Adrenal gland (tissue), 12 donors: Measurements from ENCODE around the gene PSMG3. TPM values are rescaled to one million over a fixed set of nuclear protein-coding genes. Genes with fewer than 3 reads are reported as not detected.

Experiments
- DNase-seq, 7 donors: peaks; one replicate each; pipeline ENCODE4 v3.0.0-alpha.2; 2019 to 2020
- H3K27ac ChIP-seq, 5 donors: fragments of 200-600 bp; sonication (generic) in 4 of 5; 1 replicate in 3 of 5; 2 replicates in 2 of 5; pipeline versions ENCODE4 v1.5.1 to v1.8.0; 2016 to 2020; ENCODE audit warnings: mild to moderate bottlenecking in 1 of 5
- H3K27me3 ChIP-seq: fragments of 200-600 bp; 2 replicates; pipeline ENCODE4 v1.8.0; 2021
- H3K36me3 ChIP-seq, 2 donors: fragments of 200-600 bp; replicated peaks in 1 of 2; 1 replicate in 1 of 2; 2 replicates in 1 of 2; pipeline versions ENCODE4 v1.5.1 to v1.8.0; 2018 to 2022
- H3K4me1 ChIP-seq, 2 donors: fragments of 200-600 bp; replicated peaks in 1 of 2; 1 replicate in 1 of 2; 2 replicates in 1 of 2; pipeline versions ENCODE4 v1.5.1 to v1.8.0; 2018 to 2021
- H3K4me3 ChIP-seq, 4 donors: fragments of 200-600 bp; sonication (generic) in 3 of 4; one replicate each; pipeline ENCODE4 v1.5.1; 2016 to 2018
- H3K9me3 ChIP-seq, 3 donors: fragments of 200-600 bp; sonication (generic) in 1 of 3; replicated peaks in 1 of 3; 1 replicate in 2 of 3; 2 replicates in 1 of 3; pipeline versions ENCODE4 v1.5.1 to v1.8.0; 2016 to 2021
- POLR2A ChIP-seq, 2 donors: fragments of 450-650 bp; IDR thresholded peaks; one replicate each; pipeline ENCODE4 v1.6.1; 2017; ENCODE audit warnings: antibody characterized with exemption in 2 of 2, mild to moderate bottlenecking in 2 of 2, moderate library complexity in 1 of 2
- WGBS, 4 donors: extraction: QIAGEN DNeasy Blood & Tissue Kit in 2 of 4; methylation state at CpG; one replicate each; pipeline versions ENCODE4 v1.1.5 to v1.1.7; 2013 to 2017; 5-methylcytosine and 5-hydroxymethylcytosine counted together
- intact Hi-C, 2 donors: fragments of 100-400 bp; cut with DNase I; formaldehyde crosslinking; loops; one replicate each; pipeline versions ENCODE4 v1.14.1 to v1.15.0; 2022 to 2023
- polyA plus RNA-seq, 3 donors: library from polyadenylated mRNA; stranded (reverse); fragments of 200-250 nt in 2 of 3; fragments of 350-450 nt in 1 of 3; fragmentation: Illumina TruSeq in 1 of 3; extraction: RNeasy Lipid Tissue Mini Kit (QIAGEN cat#74804) in 1 of 3; gene quantifications; one replicate each; pipeline ENCODE4 v1.2.3, GENCODE V29; 2013 to 2014
- total RNA-seq, 9 donors: library from RNA; depleted of rRNA in 4 of 9; stranded (reverse); fragments of >200 nt in 4 of 9; fragments of 120-200 nt in 1 of 9; fragmentation: NEBNext Ultra II Directional in 1 of 9; extraction: Animal tissue kit (Norgen Biotek cat#: 25700) in 1 of 9; gene quantifications; one replicate each; pipeline versions ENCODE4 v1.1.0 to v1.2.4, GENCODE V29; 2013 to 2023
- TF ChIP-seq, protein P1 (sequence below), 6 experiments: fragments of 450-650 bp in 4 of 6; fragments of 200-600 bp in 2 of 6; sonication (generic) in 1 of 6; IDR thresholded peaks; 1 replicate in 5 of 6; 2 replicates in 1 of 6; pipeline versions ENCODE4 v1.5.1 to v1.8.0; 2016 to 2021; ENCODE audit warnings: antibody characterized with exemption in 6 of 6, mild to moderate bottlenecking in 2 of 6, moderate library complexity in 1 of 6
- donor health status: healthy with polysubstance abuse.
- donor health status: Bipolar disorder and iron deficiency.
- donor health status: DM: yes; HTN: yes; CAD: no.
- donor health status: DM: no; HTN: no; CAD: no.
- donor health status: DM: no; HTN: no; CAD: no.
- donor health status: DM: yes; HTN: yes; CAD: no.

Gene PSMG3
- total and polyA plus RNA-seq, 12 donors: 17.3 to 82.7 (median 34.8) TPM

GRCh38 chr7:1544896-1545416 is 24.9 kb downstream of the PSMG3 start:
- Histone ChIP-seq H3K4me3 (no peak overlapping the region), H3K27ac (no peak overlapping the region), H3K9me3 (no peaks in the 10 kb centered on the region), H3K4me1 (no peaks in the 10 kb centered on the region), H3K36me3 (peaks cover 0 to 23% of the 10 kb centered on the region in 2 donors), H3K27me3 (no peaks in the 10 kb centered on the region)
- intact Hi-C loops: no loop called here
- TF ChIP-seq POLR2A (IDR thresholded peaks at IDR 0.05): no peak
- TF ChIP-seq, protein P1, sequence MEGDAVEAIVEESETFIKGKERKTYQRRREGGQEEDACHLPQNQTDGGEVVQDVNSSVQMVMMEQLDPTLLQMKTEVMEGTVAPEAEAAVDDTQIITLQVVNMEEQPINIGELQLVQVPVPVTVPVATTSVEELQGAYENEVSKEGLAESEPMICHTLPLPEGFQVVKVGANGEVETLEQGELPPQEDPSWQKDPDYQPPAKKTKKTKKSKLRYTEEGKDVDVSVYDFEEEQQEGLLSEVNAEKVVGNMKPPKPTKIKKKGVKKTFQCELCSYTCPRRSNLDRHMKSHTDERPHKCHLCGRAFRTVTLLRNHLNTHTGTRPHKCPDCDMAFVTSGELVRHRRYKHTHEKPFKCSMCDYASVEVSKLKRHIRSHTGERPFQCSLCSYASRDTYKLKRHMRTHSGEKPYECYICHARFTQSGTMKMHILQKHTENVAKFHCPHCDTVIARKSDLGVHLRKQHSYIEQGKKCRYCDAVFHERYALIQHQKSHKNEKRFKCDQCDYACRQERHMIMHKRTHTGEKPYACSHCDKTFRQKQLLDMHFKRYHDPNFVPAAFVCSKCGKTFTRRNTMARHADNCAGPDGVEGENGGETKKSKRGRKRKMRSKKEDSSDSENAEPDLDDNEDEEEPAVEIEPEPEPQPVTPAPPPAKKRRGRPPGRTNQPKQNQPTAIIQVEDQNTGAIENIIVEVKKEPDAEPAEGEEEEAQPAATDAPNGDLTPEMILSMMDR (IDR thresholded peaks at IDR 0.05): no peak
- WGBS, 4 donors: 63 to 76% (median 68%) methylated on average over 4 to 16 of the region's 16 CpGs
- peak in 1 of 7 donors; percentile 33 for DNase-seq

DNA sequence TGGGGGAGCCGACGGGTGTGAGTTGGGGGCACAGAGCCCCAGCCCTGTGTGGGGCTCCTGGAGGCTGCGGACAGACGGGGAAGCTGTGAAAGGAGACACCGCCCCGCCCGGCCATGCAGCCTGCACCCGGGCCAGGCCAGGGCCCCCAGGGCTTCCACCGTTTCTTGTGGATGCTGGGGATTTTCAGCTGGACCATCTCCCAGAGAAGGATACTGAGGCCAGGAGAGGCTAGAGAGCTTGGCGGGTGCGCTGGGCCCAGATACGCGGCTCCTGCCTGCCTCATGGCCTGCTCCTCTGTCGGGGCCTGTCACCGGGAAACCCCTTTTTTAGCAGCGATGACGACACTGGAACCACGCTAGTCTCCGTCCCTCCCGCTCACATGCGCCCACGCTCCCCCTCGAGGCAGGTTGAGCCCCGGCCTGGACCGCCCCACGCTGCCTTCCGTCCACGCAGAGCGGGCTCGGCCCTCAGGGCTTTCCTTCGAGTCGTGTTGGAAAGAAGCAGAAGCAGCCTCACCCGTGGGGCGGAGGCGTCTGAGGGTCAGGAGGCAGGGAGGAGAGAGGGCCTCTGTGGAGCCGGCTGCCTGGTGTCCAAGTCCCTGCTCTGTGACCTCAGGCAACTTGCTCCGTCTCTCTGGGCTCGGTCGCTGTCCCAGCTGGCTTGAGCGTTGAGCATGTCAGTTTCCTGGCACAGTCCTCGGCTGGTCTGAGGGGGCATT is 25.5 kb downstream of the PSMG3 start:
- no peak overlapping the region for H3K27ac ChIP-seq
- H3K4me3 ChIP-seq: no peak overlapping the region
- no peaks in the 10 kb centered on the region for H3K9me3 ChIP-seq
- H3K36me3 ChIP-seq: peaks cover 0 to 30% of the 10 kb centered on the region in 2 donors
- WGBS, 4 donors: 81 to 87% (median 85%) methylated on average over 33 to 41 of the region's 41 CpGs
- intact Hi-C loops: no loop called here
- no peaks in the 10 kb centered on the region for H3K27me3 ChIP-seq
- H3K4me1 ChIP-seq: no peaks in the 10 kb centered on the region
- no peak for DNase-seq
- TF ChIP-seq, protein P1 (IDR thresholded peaks at IDR 0.05): no peak
- TF ChIP-seq POLR2A (IDR thresholded peaks at IDR 0.05): no peak

DNA sequence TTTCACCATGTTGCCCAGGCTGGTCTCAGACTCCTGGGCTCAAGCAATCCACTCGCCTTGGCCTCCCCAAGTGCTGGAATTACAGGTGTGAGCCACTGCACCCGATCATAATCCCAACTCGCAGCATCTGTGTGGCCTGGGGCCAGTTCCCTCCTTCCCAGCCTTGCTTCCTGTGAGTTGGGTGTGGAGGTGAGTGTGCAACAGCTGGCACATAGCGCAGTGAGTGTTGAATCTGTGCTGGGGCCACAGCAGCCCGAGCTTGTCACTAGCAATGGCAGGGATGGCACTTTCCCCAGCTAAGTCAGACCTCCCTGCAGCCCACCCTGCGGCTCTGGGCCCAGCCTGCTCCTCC is 26.0 kb downstream of the PSMG3 start:
- TF ChIP-seq, protein P1 (IDR thresholded peaks at IDR 0.05): no peak
- no peak for TF ChIP-seq POLR2A (IDR thresholded peaks at IDR 0.05)
- intact Hi-C loops: no loop called here
- Histone ChIP-seq H3K36me3 (peaks cover 0 to 33% of the 10 kb centered on the region in 2 donors), H3K4me1 (peaks cover under 1% of the 10 kb centered on the region in 2 donors), H3K4me3 (no peak overlapping the region), H3K27me3 (no peaks in the 10 kb centered on the region), H3K27ac (no peak overlapping the region), H3K9me3 (no peaks in the 10 kb centered on the region)
- no peak for DNase-seq
- WGBS, 4 donors: 85 to 95% (median 89%) methylated on average over 6 of the region's 6 CpGs

DNA sequence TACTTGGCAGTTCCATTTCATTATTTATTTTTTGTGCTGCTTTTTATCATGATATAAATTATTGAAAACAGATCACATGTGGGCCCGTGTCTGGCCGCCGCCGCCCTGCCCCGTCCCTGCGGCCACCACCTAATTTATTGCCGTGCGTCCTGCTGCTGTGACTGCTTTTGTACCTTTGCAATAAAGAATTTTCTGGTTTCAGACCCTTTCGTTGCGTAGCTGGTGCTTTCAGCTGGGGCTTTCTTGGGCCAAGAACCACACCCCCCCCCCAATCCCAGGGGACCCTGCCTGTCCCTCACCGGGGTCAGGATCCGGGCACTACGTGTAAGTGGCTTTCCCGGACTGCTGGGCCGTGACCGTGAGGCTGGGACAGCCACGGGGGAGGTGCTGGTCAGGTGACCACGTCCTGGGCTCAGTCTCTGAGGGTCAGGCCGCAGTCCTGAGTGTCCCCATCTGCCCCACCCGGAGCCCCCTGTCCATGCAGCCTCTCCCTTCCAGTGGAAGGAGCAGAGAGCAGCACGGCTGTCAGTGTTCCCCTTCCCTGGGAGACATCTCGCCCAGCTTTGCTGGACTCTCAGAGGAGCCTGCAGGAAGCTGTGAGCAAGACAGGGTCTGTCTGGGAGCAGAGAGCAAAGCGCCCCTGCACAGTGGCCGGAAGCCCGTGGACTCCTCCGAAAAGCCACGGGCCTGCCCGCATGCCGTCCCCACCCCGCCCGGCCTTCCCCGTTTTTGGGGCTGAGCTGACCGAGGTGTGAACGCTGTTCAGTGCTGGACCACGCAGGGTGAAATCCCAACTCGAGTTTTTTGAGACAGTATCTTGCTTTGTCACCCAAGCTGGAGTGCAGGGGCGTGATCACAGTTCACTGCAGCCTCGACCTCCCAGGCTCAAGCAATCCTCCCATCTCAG is 26.7 kb downstream of the PSMG3 start:
- H3K36me3 ChIP-seq: peaks cover 0 to 33% of the 10 kb centered on the region in 2 donors
- WGBS, 4 donors: 87 to 92% (median 88%) methylated on average over 12 to 38 of the region's 38 CpGs

More for the DNA sequence above, 26.7 kb downstream of the PSMG3 start:
- intact Hi-C loops: no loop called here
- Histone ChIP-seq H3K9me3 (no peaks in the 10 kb centered on the region), H3K27ac (no peak overlapping the region), H3K4me3 (no peak overlapping the region), H3K4me1 (peaks cover 7 to 8% of the 10 kb centered on the region in 2 donors), H3K27me3 (no peaks in the 10 kb centered on the region)
- no peak for DNase-seq
- TF ChIP-seq, protein P1 (IDR thresholded peaks at IDR 0.05): no peak
- TF ChIP-seq POLR2A (IDR thresholded peaks at IDR 0.05): no peak
